ENCODE measurements around the gene PPP1CB.

DNA sequence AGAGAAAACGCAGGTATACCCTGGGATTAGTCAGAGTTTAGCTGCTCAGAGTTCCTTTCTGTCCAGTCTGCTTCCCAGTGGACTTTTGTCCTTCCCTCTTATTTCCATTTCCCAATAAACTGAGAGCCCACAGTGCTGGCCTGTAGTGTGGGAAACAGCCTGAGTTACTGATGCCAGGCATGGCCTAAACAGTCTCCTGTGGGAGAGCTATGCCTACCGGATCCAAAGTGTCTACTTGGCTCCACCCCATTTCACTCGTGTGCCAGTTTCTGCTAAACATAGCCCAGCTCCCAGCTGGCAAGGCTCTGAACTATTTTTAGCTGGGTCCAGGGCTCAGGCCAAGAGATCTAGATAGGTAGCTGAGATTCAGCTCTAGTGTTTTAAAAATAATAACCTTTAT, 15.6 kb upstream of the PPP1CB start:
- TF ChIP-seq, protein P1, sequence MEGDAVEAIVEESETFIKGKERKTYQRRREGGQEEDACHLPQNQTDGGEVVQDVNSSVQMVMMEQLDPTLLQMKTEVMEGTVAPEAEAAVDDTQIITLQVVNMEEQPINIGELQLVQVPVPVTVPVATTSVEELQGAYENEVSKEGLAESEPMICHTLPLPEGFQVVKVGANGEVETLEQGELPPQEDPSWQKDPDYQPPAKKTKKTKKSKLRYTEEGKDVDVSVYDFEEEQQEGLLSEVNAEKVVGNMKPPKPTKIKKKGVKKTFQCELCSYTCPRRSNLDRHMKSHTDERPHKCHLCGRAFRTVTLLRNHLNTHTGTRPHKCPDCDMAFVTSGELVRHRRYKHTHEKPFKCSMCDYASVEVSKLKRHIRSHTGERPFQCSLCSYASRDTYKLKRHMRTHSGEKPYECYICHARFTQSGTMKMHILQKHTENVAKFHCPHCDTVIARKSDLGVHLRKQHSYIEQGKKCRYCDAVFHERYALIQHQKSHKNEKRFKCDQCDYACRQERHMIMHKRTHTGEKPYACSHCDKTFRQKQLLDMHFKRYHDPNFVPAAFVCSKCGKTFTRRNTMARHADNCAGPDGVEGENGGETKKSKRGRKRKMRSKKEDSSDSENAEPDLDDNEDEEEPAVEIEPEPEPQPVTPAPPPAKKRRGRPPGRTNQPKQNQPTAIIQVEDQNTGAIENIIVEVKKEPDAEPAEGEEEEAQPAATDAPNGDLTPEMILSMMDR (IDR thresholded peaks at IDR 0.05) = no peak
- no peak for TF ChIP-seq POLR2A (IDR thresholded peaks at IDR 0.05)
- peak in 1 of 2 donors; percentile 40 for TF ChIP-seq POLR2AphosphoS5 (IDR thresholded peaks at IDR 0.05; ENCODE audit: insufficient read depth in 1 of 2, low read depth in 1 of 2)
